GM21737 (cell line): ENCODE measurements around the gene KIF22.
"Not testable (repeated sequence)": the region's sequence is repeated elsewhere in the genome, so short reads cannot be mapped to it uniquely, and the experiment has no call there.

Source experiments
- ATAC-seq: cut with Tn5 transposase; IDR thresholded peaks from one replicate; pipeline ENCODE4 v1.9.1; 2021; ENCODE audit warnings: mild to moderate bottlenecking, moderate library complexity; ENCODE audit not compliant: unreplicated experiment

Gene KIF22

GRCh38 chr16:29812754-29813643 is 22.4 kb downstream of the KIF22 start:
- ATAC-seq, result no peak

DNA sequence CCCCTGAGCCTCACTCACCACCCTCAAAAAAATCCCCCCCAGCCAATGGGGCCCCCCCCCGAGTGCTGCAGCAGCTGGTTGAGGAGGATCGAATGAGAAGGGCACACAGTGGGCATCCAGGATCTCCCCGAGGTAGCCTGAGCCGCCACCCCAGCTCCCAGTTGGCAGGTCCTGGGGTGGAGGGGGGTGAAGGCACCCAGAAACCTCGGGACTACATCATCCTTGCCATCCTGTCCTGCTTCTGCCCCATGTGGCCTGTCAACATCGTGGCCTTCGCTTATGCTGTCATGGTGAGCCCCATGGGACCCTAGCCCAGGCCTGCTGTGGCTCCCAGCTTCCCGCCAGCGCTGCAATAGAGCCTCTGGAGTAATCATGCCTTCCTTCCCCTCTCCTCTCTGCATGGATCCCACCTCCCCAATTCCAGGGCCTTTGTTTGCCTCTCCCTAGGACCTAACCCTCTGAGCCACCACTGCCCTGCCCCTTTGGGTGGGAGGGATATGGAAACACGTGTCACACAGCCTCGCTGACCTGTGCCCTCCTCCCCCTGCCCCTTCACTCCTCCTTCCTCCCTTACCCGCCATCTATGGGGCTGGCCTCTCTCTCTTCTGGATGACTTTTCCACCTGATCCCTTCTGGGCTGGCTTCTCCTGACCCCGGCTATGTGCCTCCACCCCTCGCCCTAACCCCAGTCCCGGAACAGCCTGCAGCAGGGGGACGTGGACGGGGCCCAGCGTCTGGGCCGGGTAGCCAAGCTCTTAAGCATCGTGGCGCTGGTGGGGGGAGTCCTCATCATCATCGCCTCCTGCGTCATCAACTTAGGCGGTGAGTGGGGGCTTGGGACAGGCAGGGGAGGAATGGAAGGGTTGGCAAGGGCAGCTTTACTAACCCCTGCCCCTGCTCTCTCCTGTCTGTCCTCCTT is 23.4 kb downstream of the KIF22 start:
- ATAC-seq, result no peak

DNA sequence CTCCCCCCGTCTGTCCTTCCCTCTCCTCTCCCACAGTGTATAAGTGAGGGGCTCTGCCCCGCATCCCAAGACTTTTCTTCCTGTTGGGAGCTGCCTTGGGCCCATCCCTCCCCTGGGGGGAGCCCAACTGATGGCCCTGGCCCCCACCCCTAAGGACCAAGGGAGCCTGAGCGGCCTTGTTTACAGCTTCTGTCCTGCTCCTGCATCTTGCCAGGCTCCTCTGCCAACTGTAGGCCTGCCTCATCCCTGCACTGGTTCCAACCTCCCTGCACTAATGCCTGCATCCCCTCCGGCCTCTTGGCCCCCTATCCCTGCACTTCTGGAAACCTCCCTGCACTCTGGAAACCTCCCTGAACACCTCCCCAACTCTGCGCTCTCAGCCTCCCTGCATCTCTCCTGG is 24.0 kb downstream of the KIF22 start:
- no peak for ATAC-seq

GRCh38 chr16:29815032-29815721 is 24.6 kb downstream of the KIF22 start:
- ATAC-seq, result no peak

DNA sequence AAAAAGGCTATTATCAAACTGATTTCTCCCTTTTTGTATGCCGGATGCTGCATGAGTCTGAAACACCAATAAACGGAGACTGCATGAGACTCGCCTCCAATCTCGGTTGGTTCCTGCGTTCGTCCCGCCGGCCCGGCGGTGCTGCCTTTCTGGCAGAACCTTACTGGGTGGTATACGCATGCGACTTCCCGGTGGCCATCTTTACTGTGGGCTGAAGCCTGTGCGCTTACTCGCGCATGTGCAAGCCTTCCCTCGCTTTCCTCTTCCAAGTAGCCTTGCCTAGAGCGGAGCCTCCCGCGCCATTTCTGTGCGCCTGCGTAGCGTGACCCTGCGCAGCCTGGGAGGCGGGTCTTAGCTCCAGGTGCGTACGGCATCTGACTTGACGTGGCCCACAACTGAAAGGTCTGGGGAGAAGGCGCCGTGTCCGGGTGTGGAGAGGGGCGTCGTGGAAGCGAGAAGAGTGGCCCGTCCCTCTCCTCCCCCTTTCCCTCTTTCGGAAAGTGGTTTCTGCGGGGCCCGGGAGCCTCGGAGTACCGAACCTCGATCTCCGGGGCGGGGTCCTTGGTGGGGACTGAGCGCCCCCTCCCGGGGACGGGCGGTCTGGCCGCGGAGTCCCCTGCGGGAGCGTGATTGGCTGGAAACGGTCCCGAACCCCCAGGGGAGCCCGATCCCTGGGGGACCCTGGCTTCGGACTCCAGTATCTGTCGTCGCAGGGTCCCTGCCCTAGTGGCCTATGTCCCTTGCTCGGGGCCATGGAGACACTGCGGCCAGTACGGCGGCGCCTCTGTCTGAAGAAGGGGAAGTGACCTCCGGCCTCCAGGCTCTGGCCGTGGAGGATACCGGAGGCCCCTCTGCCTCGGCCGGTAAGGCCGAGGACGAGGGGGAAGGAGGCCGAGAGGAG is 25.5 kb downstream of the KIF22 start, which contains the start of gene PAGR1:
Gene PAGR1, plus strand, starts transcription at position 360 of the 901 bp plus-strand sequence. Its CDS starts 374 bp downstream, at position 734.
- peak; percentile 46 for ATAC-seq

DNA sequence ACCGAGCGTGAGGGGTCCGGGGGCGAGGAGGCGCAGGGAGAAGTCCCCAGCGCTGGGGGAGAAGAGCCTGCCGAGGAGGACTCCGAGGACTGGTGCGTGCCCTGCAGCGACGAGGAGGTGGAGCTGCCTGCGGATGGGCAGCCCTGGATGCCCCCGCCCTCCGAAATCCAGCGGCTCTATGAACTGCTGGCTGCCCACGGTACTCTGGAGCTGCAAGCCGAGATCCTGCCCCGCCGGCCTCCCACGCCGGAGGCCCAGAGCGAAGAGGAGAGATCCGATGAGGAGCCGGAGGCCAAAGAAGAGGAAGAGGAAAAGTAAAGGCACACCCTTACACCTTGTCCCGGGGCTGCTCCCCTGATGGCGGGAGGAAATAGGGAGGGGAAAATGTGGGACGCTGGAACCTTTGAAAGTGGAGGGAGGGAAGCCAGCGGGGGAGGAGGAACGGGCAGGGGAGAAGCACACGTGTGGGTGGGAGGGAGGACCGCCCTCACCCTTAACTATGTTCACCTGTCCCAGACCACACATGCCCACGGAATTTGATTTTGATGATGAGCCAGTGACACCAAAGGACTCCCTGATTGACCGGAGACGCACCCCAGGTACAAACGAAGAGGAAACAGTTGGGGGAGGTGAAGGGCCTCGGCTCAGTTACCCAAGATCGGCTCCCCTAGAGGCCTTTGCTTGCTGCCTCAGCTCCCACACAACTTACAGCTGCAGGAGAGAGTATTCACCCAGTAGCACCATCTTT is 26.3 kb downstream of the KIF22 start:
- peak; percentile 11 for ATAC-seq

- ATAC-seq, result no peak
Observed at GRCh38 chr16:29818082-29818481, 27.5 kb downstream of the KIF22 start.

- ATAC-seq, result no peak
Observed at GRCh38 chr16:29819506-29819905, 29.0 kb downstream of the KIF22 start.

GRCh38 chr16:29820271-29820701 is 29.7 kb downstream of the KIF22 start, which contains the start of gene MVP:
Gene MVP, plus strand, starts transcription at chr16:29820462. Its CDS starts 10,088 bp downstream, at chr16:29830550.
- ATAC-seq, result no peak

- peak; percentile 43 for ATAC-seq
Observed at GRCh38 chr16:29820730-29821642, 30.4 kb downstream of the KIF22 start.

- no peak for ATAC-seq
Observed at GRCh38 chr16:29821643-29822115, 31.1 kb downstream of the KIF22 start.

DNA sequence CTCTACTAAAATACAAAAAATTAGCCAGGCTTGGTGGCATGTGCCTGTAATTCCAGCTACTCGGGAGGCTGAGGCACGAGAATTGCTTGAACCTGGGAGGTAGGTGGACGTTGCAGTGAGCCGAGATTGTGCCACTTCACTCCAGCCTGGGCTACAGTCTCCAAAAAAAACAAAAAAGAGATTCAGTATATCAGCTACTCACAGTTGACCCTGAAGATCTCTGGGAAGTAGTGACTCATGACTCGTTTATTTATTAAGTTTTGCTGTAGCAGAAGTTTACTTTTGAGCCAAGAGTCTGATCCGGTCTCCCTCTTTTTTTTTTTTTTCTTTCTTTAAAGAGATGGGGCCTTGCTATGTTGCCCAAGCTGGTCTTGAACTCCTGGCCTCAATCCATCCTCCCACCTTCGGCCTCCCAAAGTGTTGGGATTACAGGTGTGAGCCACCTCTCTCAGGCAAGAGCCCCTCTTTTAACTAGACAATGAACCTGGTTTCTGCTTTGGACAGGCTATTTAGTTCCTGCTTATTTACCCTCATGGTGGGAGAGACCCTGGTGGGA is 34.1 kb downstream of the KIF22 start:
- ATAC-seq, result no peak

- ATAC-seq, result no peak
Observed at GRCh38 chr16:29825145-29826044, 34.8 kb downstream of the KIF22 start.

DNA sequence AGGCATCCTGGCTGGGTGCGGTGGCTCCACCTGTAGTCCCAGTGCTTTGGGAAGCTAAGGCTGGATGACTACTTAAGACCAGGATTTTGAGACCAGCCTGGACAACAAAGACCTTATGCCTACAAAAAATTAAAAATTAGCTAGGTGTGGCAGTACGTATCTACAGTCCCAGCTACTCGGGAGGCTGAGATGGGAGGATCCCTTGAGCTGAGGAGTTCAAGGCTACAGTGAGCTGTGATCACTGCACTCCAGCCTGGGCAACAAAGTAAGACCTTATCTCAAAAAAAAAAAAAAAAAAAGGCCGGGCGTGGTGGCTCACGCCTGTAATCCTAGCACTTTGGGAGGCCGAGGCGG is 35.8 kb downstream of the KIF22 start:
- ATAC-seq, result no peak

DNA sequence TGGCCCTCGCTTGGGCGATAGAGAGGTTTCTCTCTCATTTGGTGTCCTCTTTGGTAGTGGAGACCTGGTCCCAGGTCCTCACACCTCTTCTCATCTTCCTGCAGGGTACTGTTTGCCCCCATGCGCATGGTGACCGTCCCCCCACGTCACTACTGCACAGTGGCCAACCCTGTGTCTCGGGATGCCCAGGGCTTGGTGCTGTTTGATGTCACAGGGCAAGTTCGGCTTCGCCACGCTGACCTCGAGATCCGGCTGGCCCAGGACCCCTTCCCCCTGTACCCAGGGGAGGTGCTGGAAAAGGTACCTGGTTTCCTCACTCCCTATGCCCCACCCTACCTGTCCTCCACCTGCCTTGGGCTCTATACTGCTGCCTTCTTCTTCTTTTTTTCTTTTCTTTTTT is 40.2 kb downstream of the KIF22 start:
- no peak for ATAC-seq

DNA sequence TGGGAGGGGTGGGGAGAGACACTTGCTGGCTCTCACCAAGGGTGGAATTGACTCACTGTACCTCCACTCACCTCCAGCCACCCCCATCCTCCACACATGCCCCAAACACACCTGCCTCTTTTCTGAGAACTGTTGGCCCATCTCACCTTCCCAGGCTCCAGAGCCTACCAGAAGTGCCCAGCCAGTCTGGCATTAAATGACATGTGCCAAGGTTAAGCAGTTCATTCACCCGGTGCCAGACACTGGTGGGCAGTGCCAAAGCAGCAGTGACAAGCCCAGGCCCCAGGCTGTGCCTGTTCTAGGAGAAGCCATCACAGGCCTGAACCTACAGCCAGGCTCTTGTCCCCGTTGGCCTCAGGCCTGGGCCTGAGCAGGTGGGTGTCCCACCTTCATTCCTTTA is 40.9 kb downstream of the KIF22 start:
- no peak for ATAC-seq

- not testable (repeated sequence) for ATAC-seq
Observed at GRCh38 chr16:29833219-29833618, 42.7 kb downstream of the KIF22 start.
